DOHH2 (cell line): ENCODE results near the gene SOWAHC.

Experiments used
- H3F3A ChIP-seq: fragments of 200-600 bp; sonication (generic), shearing (Covaris generic); 2 replicates; pipeline ENCODE4 v1.6.0; 2016; ENCODE audit warnings: antibody characterized with exemption, mild to moderate bottlenecking; ENCODE audit not compliant: control insufficient read depth, insufficient read depth
- H3K27ac ChIP-seq: fragments of 200-600 bp; sonication (generic); 2 replicates; pipeline ENCODE4 v1.5.1; 2014; ENCODE audit warnings: low read depth, mild to moderate bottlenecking, low read length, moderate library complexity
- H3K27me3 ChIP-seq: fragments of 200-600 bp; sonication (generic); 2 replicates; pipeline ENCODE4 v1.6.1; 2014; ENCODE audit warnings: mild to moderate bottlenecking, low read length, mixed read lengths; ENCODE audit not compliant: control insufficient read depth
- H3K36me3 ChIP-seq: fragments of 200-600 bp; sonication (generic); 2 replicates; pipeline ENCODE4 v1.6.1; 2014; ENCODE audit warnings: mild to moderate bottlenecking, low read length, moderate library complexity, mixed read lengths; ENCODE audit not compliant: control insufficient read depth
- H3K4me1 ChIP-seq: fragments of 200-600 bp; sonication (generic); 2 replicates; pipeline ENCODE4 v1.6.1; 2014; ENCODE audit warnings: mild to moderate bottlenecking, low read length, mixed read lengths; ENCODE audit not compliant: control insufficient read depth
- H3K4me2 ChIP-seq: fragments of 200-600 bp; sonication (generic); 2 replicates; pipeline ENCODE4 v1.6.0; 2014; ENCODE audit warnings: mild to moderate bottlenecking, low read length, moderate library complexity
- H3K4me3 ChIP-seq: fragments of 200-600 bp; sonication (generic); 2 replicates; pipeline ENCODE4 v1.5.1; 2014; ENCODE audit warnings: mild to moderate bottlenecking, low read length, mixed read lengths
- H3K79me2 ChIP-seq: fragments of 200-600 bp; sonication (generic); 2 replicates; pipeline ENCODE4 v1.6.1; 2014; ENCODE audit warnings: mild to moderate bottlenecking, low read length, mixed read lengths; ENCODE audit not compliant: control insufficient read depth
- H3K9me2 ChIP-seq: fragments of 200-600 bp; sonication (generic); replicated peaks from 2 replicates; pipeline ENCODE4 v1.6.1; 2014; ENCODE audit warnings: mild to moderate bottlenecking, low read length, mixed read lengths; ENCODE audit not compliant: control insufficient read depth
- H3K9me3 ChIP-seq: fragments of 200-600 bp; sonication (generic); 2 replicates; pipeline ENCODE4 v1.6.1; 2014; ENCODE audit warnings: antibody characterized with exemption, low read length, mixed read lengths; ENCODE audit not compliant: control insufficient read depth, insufficient read depth
- H4K20me1 ChIP-seq: fragments of 200-600 bp; sonication (generic); 2 replicates; pipeline ENCODE4 v1.6.0; 2014; ENCODE audit warnings: low read depth, mild to moderate bottlenecking, antibody characterized with exemption, low read length, moderate library complexity; ENCODE audit not compliant: control insufficient read depth, insufficient read depth
- EZH2phosphoT487 ChIP-seq: fragments of 200-600 bp; sonication (generic); IDR thresholded peaks from 2 replicates; pipeline ENCODE4 v1.6.1; 2017; ENCODE audit warnings: borderline replicate concordance, mild to moderate bottlenecking, antibody characterized with exemption, low read length, moderate library complexity, mixed read lengths
- TF ChIP-seq, protein P1 (sequence below): fragments of 200-600 bp; sonication (generic); IDR thresholded peaks from one replicate; pipeline ENCODE4 v1.5.1; 2014; ENCODE audit warnings: antibody characterized with exemption, mild to moderate bottlenecking, low read depth, low read length; ENCODE audit not compliant: poor library complexity, severe bottlenecking

SOWAHC gene

DNA sequence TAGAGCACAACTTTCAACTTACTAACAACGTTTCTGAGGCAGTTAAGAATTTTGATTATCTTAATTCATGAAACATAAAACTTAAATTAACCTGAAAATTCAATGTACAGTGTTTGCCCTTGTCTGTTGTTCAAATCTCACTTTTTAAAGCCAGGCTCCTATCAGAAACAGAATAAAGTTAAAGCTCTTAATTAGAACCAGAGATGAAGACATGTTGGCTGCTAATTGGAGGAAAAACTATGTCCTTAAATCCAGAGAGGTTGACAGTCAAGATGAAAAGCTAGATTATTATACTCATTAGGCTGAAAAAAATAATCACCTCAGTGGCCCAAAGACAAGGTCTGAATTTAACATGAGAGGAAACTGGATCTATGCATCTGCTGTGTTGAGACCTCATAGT lies 52.3 kb downstream of the SOWAHC start:
- Histone ChIP-seq H3F3A (no peaks in the 10 kb centered on the region), H3K9me3 (no peaks in the 10 kb centered on the region), H3K27ac (no peak overlapping the region), H3K36me3 (no peaks in the 10 kb centered on the region), H4K20me1 (no peaks in the 10 kb centered on the region), H3K4me2 (no peak overlapping the region), H3K9me2 (no peaks in the 10 kb centered on the region), H3K79me2 (no peaks in the 10 kb centered on the region), H3K4me1 (no peaks in the 10 kb centered on the region), H3K4me3 (no peak overlapping the region), H3K27me3 (no peaks in the 10 kb centered on the region)
- no peak for TF ChIP-seq EZH2phosphoT487
- TF ChIP-seq, protein P1, sequence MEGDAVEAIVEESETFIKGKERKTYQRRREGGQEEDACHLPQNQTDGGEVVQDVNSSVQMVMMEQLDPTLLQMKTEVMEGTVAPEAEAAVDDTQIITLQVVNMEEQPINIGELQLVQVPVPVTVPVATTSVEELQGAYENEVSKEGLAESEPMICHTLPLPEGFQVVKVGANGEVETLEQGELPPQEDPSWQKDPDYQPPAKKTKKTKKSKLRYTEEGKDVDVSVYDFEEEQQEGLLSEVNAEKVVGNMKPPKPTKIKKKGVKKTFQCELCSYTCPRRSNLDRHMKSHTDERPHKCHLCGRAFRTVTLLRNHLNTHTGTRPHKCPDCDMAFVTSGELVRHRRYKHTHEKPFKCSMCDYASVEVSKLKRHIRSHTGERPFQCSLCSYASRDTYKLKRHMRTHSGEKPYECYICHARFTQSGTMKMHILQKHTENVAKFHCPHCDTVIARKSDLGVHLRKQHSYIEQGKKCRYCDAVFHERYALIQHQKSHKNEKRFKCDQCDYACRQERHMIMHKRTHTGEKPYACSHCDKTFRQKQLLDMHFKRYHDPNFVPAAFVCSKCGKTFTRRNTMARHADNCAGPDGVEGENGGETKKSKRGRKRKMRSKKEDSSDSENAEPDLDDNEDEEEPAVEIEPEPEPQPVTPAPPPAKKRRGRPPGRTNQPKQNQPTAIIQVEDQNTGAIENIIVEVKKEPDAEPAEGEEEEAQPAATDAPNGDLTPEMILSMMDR, result no peak
